Activated CD4-positive, alpha-beta T cell treated with anti-CD3 and anti-CD28 coated beads, Interleukin-2, amount 50 U/mL, for 4 hours (primary cell): ENCODE results near the gene FEM1B.

Source experiments
- DNase-seq, 2 experiments: peaks; one replicate each; pipeline ENCODE4 v3.0.0-alpha.2; 2020

Gene FEM1B

GRCh38 chr15:68261241-68261640 is 16.3 kb upstream of the FEM1B start:
- no peak for DNase-seq

GRCh38 chr15:68261980-68262379 is 15.6 kb upstream of the FEM1B start:
- no peak for DNase-seq

- DNase-seq, result no peak
Measured at GRCh38 chr15:68262514-68263356, 14.8 kb upstream of the FEM1B start.

GRCh38 chr15:68264282-68264681 is 13.3 kb upstream of the FEM1B start:
- DNase-seq, result no peak

- no peak for DNase-seq
Measured at GRCh38 chr15:68265081-68265480, 12.5 kb upstream of the FEM1B start.

GRCh38 chr15:68265674-68266073 is 11.9 kb upstream of the FEM1B start:
- DNase-seq, result no peak

GRCh38 chr15:68268405-68268804 is 9.1 kb upstream of the FEM1B start:
- no peak for DNase-seq

- DNase-seq, result no peak
Measured at GRCh38 chr15:68271854-68272471, 5.6 kb upstream of the FEM1B start.

GRCh38 chr15:68272721-68273271 is 4.7 kb upstream of the FEM1B start:
- no peak for DNase-seq

GRCh38 chr15:68274201-68274848 is 3.2 kb upstream of the FEM1B start:
- DNase-seq, result no peak

GRCh38 chr15:68275165-68275746 is 2.3 kb upstream of the FEM1B start:
- DNase-seq, result no peak

- no peak for DNase-seq
Measured at GRCh38 chr15:68276668-68277067, 877 bp upstream of the FEM1B start.

- no peak for DNase-seq
Measured at GRCh38 chr15:68277131-68277602, 378 bp upstream of the FEM1B start.

GRCh38 chr15:68278345-68278594 is 725 bp downstream of the FEM1B start:
- peak in 1 of 2 experiments; percentile 69 for DNase-seq

- peak in 1 of 2 experiments; percentile 15 for DNase-seq
Measured at GRCh38 chr15:68278595-68279405, 1.3 kb downstream of the FEM1B start.

GRCh38 chr15:68279779-68280753 is 2.5 kb downstream of the FEM1B start:
- DNase-seq, result no peak

GRCh38 chr15:68281008-68281407 is 3.5 kb downstream of the FEM1B start:
- DNase-seq, result no peak

GRCh38 chr15:68283401-68283800 is 5.9 kb downstream of the FEM1B start:
- no peak for DNase-seq

- no peak for DNase-seq
Measured at GRCh38 chr15:68284616-68285258, 7.2 kb downstream of the FEM1B start.

GRCh38 chr15:68285259-68285980 is 7.9 kb downstream of the FEM1B start:
- DNase-seq, result no peak
